HEK293T (cell line): ENCODE data around the gene NPC1.

Source experiments
- ELF4 ChIP-seq: fragments of 450-650 bp; IDR thresholded peaks from 2 replicates; pipeline ENCODE4 v1.6.1; 2017; ENCODE audit warnings: antibody characterized with exemption
- FOXM1 ChIP-seq: fragments of 450-650 bp; IDR thresholded peaks from 2 replicates; pipeline ENCODE4 v1.6.1; 2017; ENCODE audit warnings: mild to moderate bottlenecking, borderline replicate concordance
- NFRKB ChIP-seq: fragments of 450-650 bp; IDR thresholded peaks from 2 replicates; pipeline ENCODE4 v1.6.1; 2016; ENCODE audit warnings: mild to moderate bottlenecking, moderate library complexity

DNA sequence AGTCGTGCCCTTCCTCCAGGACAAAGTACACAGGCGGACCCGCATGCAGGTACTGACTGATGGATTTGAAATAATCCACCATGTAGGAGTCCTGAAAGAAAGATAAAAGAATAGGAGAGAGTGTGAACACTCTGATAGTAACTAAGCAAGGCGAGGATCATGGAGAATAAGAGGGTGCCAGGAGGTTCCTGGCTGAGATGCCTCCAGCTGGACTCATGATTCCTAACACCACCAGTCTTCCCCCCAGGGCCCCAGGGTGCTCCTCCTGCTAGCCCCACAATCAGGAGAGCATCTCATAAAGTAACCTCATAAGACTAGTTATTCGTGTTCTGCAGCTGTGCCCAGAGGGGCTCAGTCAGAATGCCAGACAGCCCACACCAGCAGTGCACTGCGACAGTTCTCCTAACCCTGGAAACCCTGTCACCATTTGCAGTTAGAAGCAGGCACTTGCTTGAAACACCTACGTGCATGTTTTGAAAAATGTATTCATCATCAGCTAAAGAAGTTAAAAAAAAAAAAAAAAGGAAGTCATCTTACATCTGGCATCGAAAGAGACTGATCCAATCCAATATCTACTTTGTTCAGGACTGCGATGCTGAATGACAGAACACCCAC lies 46.3 kb downstream of the NPC1 start:
- no peak for TF ChIP-seq FOXM1
- TF ChIP-seq ELF4: no peak
- TF ChIP-seq NFRKB: no peak
